ENCODE results near the gene YWHAQ.

Gene YWHAQ

DNA sequence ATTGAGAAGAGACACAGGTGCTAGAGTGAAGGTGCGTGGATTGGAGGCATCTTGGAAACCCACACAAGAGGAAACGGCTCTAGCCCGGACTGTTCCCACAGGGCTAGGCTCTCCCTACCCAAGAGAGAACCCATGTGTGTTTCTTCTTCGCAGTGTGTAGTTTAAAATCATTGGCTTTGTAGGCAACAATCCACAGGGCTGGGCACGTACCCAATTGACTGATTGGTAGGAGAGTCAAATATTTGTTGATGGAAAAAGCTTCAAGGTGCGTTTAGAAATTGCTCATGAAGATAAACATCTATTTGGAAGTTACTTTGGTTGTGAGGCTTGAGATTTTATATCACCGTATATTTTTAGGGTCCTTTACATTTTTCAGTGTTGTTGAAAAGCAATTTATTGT, 13.2 kb upstream of the YWHAQ start:
- no peak for TF ChIP-seq CTCF (IDR thresholded peaks at IDR 0.05; ENCODE audit: low read length, missing control alignments)
- no peak overlapping the region for H3K4me3 ChIP-seq (replicated peaks; ENCODE audit: low read depth, low read length)
- DNase-seq (ENCODE audit: low read depth) = no peak

GRCh38 chr2:9641641-9642040, 10.8 kb upstream of the YWHAQ start:
- TF ChIP-seq CTCF (IDR thresholded peaks at IDR 0.05; ENCODE audit: low read length, missing control alignments) = no peak
- DNase-seq (ENCODE audit: low read depth) = no peak
- no peak overlapping the region for H3K4me3 ChIP-seq (replicated peaks; ENCODE audit: low read depth, low read length)

- DNase-seq (ENCODE audit: low read depth) = no peak
- no peak for TF ChIP-seq CTCF (IDR thresholded peaks at IDR 0.05; ENCODE audit: low read length, missing control alignments)
Measured at GRCh38 chr2:9640403-9641104, 9.8 kb upstream of the YWHAQ start.

GRCh38 chr2:9639740-9640343, 9.0 kb upstream of the YWHAQ start:
- DNase-seq (ENCODE audit: low read depth) = no peak
- no peak for TF ChIP-seq CTCF (IDR thresholded peaks at IDR 0.05; ENCODE audit: low read length, missing control alignments)
- no peak overlapping the region for H3K4me3 ChIP-seq (replicated peaks; ENCODE audit: low read depth, low read length)

More at GRCh38 chr2:9640403-9641104, 9.8 kb upstream of the YWHAQ start:
- H3K4me3 ChIP-seq (replicated peaks; ENCODE audit: low read depth, low read length) = no peak overlapping the region

DNA sequence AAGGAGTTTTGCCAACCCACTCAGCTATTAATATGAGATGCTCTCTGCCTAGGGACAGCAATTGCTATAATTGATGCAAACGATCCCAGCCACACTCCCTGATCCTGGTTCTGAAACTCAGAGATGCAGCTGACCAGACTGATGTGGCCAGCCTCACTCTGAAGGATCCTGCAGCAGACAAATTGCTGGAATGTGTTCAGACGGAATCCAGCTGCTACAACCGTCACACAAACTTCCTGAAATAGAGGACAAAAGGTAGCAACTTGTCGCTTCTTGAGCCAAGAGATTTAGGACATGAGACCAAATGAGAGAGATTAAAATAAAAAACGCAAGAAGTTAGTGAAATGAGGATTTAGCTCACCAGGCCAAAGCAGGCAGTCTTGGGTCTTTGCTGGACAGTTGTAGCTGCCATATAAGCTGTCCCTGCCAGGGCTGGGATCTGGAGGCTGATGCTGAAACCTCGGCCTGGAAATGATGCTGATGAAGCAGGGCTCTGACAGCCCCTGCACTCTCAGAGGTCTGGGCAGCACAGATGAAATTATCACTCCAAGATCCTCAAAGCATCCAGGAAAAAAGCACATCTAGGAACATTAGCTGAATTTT, 8.3 kb upstream of the YWHAQ start:
- DNase-seq (ENCODE audit: low read depth) = peak; percentile 54
- H3K4me3 ChIP-seq (replicated peaks; ENCODE audit: low read depth, low read length) = peak overlapping the region; percentile 8
- no peak for TF ChIP-seq CTCF (IDR thresholded peaks at IDR 0.05; ENCODE audit: low read length, missing control alignments)

DNA sequence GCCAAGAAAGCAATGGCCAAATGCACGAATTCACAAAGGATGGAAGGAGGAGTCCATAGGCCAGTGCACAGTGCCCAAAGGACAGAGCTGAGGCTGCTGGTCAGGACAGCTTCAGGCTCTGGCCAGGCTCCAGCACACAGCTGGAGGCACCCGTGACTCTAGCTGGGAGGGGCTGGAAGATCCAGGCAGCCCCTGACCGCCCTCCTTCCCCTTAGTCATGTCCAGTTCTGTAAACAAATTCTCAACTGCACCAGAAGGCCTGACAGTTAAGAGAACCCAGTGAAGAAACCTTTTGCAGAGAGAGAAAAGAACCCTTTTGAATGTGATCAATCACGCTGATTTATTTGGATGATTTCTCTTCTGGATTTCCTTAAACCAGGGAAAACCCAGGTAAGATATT, 7.7 kb upstream of the YWHAQ start:
- H3K4me3 ChIP-seq (replicated peaks; ENCODE audit: low read depth, low read length) = no peak overlapping the region
- no peak for TF ChIP-seq CTCF (IDR thresholded peaks at IDR 0.05; ENCODE audit: low read length, missing control alignments)
- peak; percentile 93 for DNase-seq (ENCODE audit: low read depth)

Measured in fibroblast of pulmonary artery (primary cell).